Activated B cell treated with CpG ODN at 0.5 μM for 24 hours (primary cell): ENCODE data around the gene TGM2. TPM values are rescaled to one million over a fixed set of nuclear protein-coding genes. Genes with fewer than 3 reads are reported as not detected.

Experiments used
- ATAC-seq: fragments of 200-7000 bp; cut with Tn5 transposase; one replicate; pipeline ENCODE4 v1.10.0; 2021; ENCODE audit warnings: low read depth, mild to moderate bottlenecking, moderate library complexity
- CTCF ChIA-PET: fragments of 350-600 bp; sonication (Branson Sonifier 250); formaldehyde crosslinking; loops from one replicate; lab custom pipeline; 2021; ENCODE audit warnings: antibody characterized with exemption; lab: Charles Lee
- POLR2A ChIA-PET: fragments of 350-600 bp; sonication (Branson Sonifier 250); formaldehyde crosslinking; loops from one replicate; lab custom pipeline; 2021; ENCODE audit warnings: antibody characterized with exemption; lab: Charles Lee
- DNase-seq: peaks from one replicate; pipeline ENCODE4 v3.0.0; 2022
- H3K27ac Mint-ChIP-seq: one replicate; pipeline ENCODE4 v1.8.0; 2020; ENCODE audit warnings: mixed read lengths
- H3K27me3 Mint-ChIP-seq: one replicate; pipeline ENCODE4 v1.8.0; 2021; ENCODE audit warnings: mixed read lengths
- H3K36me3 Mint-ChIP-seq: one replicate; pipeline ENCODE4 v1.8.0; 2021; ENCODE audit warnings: low read depth, mixed read lengths
- H3K4me1 Mint-ChIP-seq: one replicate; pipeline ENCODE4 v1.8.0; 2021; ENCODE audit warnings: mixed read lengths
- H3K4me3 Mint-ChIP-seq: one replicate; pipeline ENCODE4 v1.8.0; 2020; ENCODE audit warnings: mild to moderate bottlenecking, mixed read lengths
- H3K9me3 Mint-ChIP-seq: one replicate; pipeline ENCODE4 v1.8.0; 2020; ENCODE audit warnings: mixed read lengths
- intact Hi-C: fragments of 100-400 bp; cut with micrococcal nuclease; formaldehyde crosslinking; loops from one replicate; pipeline ENCODE4 v1.15.1; 2024
- total RNA-seq: library from RNA; stranded (reverse); gene quantifications from 2 replicates; pipeline ENCODE4 v1.2.3, GENCODE V29; 2022
- TF ChIP-seq, protein P1 (sequence below): fragments of 200-600 bp; IDR thresholded peaks from one replicate; pipeline ENCODE4 v1.8.0; 2022; ENCODE audit warnings: antibody characterized with exemption, mild to moderate bottlenecking

The TGM2 gene
- total RNA-seq, 1 donor from 2014 or later: 22.9 TPM

DNA sequence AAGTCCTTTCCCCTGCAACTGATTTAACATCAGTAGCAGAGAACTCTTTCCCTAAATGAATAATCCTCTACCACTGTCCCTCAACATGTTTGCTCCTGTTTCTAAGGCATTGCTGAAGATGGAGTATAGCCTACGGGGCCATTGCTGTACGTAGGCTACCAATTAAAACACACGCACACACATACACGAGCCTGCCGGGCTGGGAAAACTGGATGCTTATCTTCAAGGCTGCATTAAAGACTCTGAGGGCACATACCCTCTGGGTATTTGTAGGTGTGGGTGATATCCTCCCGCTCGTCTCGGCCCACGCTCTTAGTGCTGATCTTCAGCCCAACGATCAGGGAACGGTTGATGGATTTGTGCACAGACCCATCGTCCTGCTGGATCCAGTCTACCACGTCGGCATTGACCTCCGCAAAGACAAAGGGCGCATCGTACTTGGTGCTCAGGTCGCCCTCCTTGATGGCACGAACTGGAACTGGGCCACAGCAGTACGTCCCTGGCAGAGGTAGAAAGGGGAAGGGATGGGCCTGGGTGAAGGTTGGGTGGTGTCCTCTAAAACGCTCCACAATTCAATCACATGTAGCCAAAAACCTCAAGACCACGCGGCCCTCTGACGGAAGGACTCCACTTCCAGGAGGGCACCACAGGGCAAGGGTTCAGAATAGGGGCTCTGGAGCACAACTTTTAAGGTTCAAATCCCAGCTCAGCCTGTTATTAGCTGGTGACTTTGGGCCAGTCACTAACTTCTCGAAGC lies 25.7 kb downstream of the TGM2 start:
- Mint-ChIP-seq H3K36me3 (no peaks in the 10 kb centered on the region), H3K27ac (no peak overlapping the region), H3K27me3 (no peaks in the 10 kb centered on the region), H3K4me1 (no peaks in the 10 kb centered on the region), H3K4me3 (no peak overlapping the region), H3K9me3 (no peaks in the 10 kb centered on the region)
- DNase-seq (no peak), ATAC-seq (no peak)
- ChIA-PET POLR2A (interaction anchor here (0.7 kb wide), 1 partner anchor 29 kb away, joined by 3 read pairs; no protein-coding TSS in a partner anchor), CTCF (no interaction called here)
- intact Hi-C loops: no loop called here
- TF ChIP-seq, protein P1, sequence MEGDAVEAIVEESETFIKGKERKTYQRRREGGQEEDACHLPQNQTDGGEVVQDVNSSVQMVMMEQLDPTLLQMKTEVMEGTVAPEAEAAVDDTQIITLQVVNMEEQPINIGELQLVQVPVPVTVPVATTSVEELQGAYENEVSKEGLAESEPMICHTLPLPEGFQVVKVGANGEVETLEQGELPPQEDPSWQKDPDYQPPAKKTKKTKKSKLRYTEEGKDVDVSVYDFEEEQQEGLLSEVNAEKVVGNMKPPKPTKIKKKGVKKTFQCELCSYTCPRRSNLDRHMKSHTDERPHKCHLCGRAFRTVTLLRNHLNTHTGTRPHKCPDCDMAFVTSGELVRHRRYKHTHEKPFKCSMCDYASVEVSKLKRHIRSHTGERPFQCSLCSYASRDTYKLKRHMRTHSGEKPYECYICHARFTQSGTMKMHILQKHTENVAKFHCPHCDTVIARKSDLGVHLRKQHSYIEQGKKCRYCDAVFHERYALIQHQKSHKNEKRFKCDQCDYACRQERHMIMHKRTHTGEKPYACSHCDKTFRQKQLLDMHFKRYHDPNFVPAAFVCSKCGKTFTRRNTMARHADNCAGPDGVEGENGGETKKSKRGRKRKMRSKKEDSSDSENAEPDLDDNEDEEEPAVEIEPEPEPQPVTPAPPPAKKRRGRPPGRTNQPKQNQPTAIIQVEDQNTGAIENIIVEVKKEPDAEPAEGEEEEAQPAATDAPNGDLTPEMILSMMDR: no peak

DNA sequence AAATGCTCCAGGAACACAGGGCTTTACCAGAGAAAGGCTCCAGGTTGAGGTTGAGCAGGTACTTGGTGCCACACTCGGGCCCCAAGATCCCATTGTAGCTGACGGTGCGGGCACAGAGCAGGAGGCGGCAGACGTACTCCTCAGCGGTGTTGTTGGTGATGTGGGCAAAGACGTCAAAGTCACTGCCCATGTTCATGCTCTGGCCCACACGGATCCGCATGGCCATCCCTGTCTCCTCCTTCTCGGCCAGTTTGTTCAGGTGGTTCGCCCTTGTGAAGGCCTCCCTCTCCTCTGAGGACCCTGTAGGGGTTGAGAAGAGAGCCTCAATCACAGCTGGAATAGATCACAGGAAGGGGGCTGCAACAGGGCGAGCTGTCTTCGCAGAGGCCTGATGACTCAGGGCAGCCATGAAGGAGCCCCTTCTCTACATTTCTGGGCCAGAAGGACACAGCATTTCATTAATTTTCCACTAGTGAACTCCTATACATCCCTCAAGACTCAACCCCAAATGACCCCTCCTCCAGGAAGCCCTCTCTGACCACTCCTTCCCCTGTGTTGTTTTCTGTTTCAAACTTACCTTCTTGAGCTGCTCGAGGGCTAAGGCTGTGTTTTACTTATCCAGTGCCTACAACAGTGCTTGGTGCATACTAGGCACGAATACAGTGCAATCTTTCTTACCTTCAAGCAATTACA lies 26.8 kb downstream of the TGM2 start:
- ATAC-seq (no peak), DNase-seq (no peak)
- Mint-ChIP-seq H3K9me3 (no peaks in the 10 kb centered on the region), H3K27me3 (no peaks in the 10 kb centered on the region), H3K36me3 (no peaks in the 10 kb centered on the region), H3K4me3 (no peak overlapping the region), H3K4me1 (no peaks in the 10 kb centered on the region), H3K27ac (no peak overlapping the region)
- ChIA-PET CTCF (no interaction called here), POLR2A (interaction anchor here (0.7 kb wide), 1 partner anchor 30 kb away, joined by 3 read pairs; no protein-coding TSS in a partner anchor)
- TF ChIP-seq, protein P1: no peak
- intact Hi-C loops: no loop called here

DNA sequence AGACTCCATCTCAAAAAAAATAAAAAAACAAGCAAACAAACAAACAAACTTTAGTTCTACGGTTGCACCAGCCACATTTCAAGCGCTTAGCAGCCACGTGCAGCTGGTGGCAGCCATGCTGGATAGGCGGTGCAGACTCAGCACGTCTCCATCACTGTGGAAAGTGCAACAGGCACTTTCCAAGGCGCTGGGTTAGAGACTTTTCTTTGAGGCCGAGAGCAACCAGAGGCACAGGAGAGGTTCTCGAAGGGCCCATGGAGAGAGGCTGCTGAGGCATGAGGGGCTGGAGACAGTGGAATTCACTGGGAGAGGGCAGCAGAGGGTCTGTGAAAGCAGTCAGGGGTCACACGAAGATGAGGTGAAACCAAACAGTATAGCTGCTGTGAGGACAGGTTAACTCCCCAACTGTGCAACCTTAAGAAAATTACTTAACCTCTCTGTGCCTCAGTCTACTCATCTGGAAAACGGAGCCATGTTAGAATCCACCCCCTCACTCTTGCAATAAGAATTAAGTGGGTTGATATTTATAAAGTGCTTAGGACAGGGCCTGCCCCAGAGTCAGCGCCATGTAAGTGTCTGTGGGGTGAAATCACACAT lies 27.5 kb downstream of the TGM2 start:
- ChIA-PET POLR2A (no interaction called here), CTCF (no interaction called here)
- Mint-ChIP-seq H3K27ac (no peak overlapping the region), H3K27me3 (no peaks in the 10 kb centered on the region), H3K9me3 (no peaks in the 10 kb centered on the region), H3K4me1 (no peaks in the 10 kb centered on the region), H3K4me3 (no peak overlapping the region), H3K36me3 (no peaks in the 10 kb centered on the region)
- TF ChIP-seq, protein P1: no peak
- ATAC-seq: no peak
- DNase-seq: no peak
- intact Hi-C loops: no loop called here

GRCh38 chr20:38136421-38137245 lies 28.4 kb downstream of the TGM2 start:
- ATAC-seq: no peak
- Mint-ChIP-seq H3K4me1 (no peaks in the 10 kb centered on the region), H3K27me3 (no peaks in the 10 kb centered on the region), H3K4me3 (no peak overlapping the region), H3K9me3 (no peaks in the 10 kb centered on the region), H3K27ac (no peak overlapping the region), H3K36me3 (no peaks in the 10 kb centered on the region)
- TF ChIP-seq, protein P1: no peak
- ChIA-PET POLR2A (no interaction called here), CTCF (no interaction called here)
- DNase-seq: no peak
- intact Hi-C loops: no loop called here
